Measurements from ENCODE around the gene BCL2L15.

The BCL2L15 gene

DNA sequence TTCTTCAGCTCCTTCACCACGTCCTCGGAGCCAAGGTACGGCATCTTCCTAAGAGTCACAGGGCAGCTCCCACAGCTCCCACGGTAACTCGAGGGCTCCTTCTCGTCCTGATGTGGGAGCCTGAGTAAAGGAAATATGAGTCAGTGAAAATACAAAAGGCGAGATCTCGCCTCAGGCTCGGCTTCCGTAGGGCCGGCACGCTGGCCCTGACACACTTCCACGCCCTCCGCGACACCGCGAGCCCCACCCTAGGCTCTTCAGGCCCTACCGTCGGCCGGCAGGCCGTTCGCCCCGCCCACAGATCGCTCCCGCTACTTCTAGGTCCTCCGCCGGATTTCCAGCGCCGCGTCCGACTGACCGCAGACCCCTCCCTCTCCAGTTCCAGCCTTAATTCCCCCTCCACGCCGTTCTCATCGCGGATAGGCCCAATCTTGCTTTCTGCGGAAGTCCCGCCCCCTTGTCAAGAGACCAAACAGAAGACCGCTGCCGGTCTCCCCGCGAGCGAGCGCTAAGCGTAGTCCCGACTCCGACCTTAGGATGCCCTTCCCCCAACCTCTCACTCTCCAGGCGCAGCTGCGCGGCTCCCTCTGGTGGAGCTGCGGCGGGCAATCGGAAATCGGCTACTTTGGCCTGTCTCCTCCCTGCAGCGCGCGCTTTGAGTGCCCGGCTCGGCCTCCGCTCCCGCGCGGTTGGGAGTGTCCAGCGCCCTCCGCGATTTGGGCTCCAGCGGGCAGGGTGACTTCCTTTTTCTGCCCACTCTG is 17.5 kb upstream of the BCL2L15 start, which contains the start of the genes AP4B1 and DCLRE1B:
AP4B1 (minus strand) TSS at position 126 of the 761 bp plus-strand sequence; CDS start at position 44, 82 bp downstream.
DCLRE1B (plus strand) TSS at position 653 of the 761 bp plus-strand sequence. CDS start 261 bp downstream, outside the sequence.
- DNase-seq: peak; percentile 98

DNA sequence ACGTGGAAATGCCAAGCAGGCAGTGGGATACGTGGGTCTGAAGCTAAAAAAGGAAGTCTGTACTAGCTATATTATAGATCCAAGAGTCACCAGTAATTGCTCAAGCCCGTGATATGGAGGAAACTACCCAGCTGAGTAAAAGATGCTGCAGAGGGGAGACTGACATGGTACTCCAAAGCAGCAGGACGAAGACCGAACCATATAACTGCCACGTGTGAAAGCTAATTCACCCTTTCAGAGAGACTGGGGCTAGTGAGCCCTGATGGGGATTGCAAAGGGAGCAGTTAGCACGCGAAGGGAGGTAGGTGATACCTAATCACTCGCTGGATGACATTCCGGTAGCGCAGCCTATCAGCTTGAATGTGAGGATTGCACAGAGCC is 16.9 kb upstream of the BCL2L15 start:
- no peak for DNase-seq

DNA sequence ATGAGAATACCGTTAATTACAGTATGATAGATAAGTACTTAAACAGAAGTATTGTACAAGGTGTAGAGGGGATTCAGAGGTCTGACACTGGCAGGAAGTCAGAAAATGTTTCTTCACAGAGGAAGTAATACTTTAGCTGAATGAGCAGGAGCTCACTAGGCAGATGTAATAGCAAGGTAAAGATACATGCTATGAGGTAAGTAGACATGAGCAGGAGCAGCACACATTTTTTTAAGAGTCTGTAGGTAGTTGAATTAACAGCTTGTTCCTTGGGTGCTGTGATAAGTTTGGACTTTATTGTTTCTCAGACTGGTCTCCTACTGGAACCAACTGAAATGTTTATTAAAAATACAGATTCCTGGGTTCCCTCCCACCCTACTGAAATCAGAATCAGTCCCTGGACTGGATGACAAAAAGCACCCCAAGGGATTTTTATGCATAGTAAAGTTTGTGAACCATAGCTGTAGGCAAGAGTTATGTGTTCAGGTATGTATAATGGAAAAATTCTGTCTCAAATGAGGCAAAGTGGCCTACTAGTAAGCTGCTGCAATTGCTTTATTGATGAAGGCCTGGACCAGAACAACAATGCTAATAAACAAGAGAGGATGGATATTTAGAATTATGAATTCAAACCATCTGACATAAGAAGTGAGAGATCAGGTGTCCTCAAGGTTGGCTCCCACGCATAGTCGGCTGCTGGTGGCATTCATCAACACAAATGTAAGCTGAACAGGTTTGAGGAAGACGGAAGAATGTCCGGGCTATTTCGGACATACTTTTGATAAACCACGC is 16.3 kb upstream of the BCL2L15 start:
- DNase-seq: no peak

DNA sequence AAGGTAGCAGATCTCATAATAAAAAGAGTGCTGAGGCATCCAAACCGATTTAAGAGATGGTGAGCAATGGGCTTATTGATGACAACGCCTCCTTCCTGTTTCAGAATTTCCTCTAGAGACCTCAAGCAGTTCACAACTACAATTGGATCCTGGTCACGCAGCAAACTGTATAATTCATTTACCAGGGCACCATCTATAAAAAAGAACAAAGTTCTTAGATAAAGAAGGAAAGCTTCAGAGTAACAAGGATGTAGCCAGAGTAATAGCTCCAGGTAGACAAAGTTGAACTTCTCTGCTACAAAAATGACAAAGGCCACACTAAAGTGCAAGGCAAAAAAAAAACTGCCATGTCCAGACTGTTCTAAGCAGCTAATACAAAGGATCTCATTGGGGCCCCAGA is 13.8 kb upstream of the BCL2L15 start:
- no peak for DNase-seq

DNA sequence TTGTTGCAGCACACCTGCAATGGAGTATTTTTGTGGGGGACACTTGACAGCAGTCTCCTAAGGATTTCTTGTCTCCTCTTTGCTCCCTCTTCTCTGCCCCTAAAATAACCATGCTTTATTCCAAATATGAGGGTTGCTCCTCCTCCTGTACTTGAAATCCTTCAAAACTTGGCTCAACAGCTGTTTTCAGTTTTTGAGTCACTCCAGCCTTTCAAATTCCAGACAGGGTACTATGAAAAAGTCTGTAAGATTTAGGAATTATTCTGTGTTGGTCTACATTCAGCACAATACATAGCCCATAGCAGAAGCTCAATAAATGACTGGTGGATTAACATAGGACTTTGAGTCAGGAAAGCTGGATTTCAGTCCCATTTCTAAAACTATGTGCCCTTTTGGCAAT is 11.7 kb upstream of the BCL2L15 start:
- DNase-seq: no peak

DNA sequence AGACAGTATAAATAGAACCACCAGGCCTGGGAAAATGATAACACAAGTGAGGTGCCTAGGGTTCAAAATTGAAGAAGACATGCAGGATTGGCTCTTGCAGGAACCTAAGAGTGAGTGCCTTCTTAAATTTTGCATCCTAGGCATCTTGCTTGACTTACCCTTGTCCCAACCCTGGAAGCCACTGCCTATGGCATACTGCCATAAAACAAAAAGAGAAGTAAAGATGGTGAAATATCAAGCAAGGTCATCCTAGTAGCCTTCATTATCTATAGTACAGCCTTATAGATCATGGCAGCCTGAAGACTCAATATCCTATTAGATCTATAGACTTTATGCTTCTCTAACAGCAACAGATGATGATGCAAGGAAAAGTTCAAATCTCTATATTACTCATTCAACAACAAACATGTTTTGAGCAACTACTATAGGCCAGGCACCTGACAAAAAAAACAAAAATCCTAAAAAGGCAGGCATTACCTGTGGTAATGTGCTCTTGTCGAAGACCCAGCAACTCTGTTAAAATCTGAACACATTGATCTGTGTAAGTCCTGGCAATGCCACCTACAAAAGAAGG is 10.9 kb upstream of the BCL2L15 start:
- no peak for DNase-seq

DNA sequence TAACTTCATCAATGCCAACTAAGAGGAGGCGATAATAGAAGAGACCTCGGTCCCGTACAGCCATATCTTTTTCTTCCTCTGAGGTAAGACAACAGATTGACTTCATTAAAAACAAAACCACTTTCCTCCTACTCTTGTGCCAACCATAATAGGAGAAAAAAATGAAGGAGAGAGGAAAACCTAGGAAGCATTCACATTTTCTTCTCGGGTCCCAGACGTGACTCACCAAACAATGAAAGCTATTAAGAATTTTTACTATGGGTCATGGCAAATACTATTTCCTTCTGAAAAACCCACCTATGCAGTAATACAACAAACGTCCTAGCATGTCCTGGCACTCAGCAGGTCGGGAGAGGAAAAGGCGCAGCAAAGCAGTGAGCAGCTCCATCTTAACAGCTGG is 8.6 kb upstream of the BCL2L15 start:
- no peak for DNase-seq

DNA sequence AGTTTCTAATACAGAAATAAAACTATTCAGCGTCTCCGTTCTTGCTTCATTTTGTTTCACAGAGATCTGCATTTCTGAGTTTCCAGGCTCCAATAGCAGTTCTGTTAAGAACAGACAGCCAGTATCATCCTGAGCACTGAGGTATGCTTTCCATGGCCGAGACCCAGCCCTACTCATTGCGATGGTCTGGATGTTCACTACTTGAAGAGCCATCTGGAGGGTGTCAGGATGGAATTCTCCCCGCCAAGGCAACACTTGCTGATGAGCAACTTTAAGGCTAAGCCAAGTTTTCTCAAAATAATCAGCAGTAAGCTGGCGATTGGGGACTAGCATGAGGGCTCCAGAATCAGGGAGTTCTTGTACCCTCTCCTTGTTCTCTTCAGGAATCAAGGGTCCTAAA is 7.7 kb upstream of the BCL2L15 start:
- no peak for DNase-seq

DNA sequence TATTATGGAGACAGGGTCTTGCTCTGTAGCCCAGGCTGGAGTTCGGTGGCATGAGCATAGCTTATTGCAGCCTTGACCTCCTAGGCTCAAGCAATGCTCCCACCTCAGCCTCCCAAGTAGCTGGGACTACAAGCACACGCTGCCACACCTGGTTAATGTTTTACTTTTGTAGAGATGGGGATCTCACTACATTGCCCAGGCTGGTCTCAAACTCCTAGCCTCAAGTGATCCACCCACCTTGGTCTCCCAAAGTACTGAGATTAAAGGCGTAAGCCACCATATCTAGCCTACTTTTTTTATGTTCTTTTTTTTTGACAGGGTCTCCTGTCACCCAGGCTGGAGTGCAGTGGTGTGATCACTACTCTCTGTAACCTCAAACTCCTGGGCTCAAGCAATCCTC is 5.9 kb upstream of the BCL2L15 start:
- no peak for DNase-seq

DNA sequence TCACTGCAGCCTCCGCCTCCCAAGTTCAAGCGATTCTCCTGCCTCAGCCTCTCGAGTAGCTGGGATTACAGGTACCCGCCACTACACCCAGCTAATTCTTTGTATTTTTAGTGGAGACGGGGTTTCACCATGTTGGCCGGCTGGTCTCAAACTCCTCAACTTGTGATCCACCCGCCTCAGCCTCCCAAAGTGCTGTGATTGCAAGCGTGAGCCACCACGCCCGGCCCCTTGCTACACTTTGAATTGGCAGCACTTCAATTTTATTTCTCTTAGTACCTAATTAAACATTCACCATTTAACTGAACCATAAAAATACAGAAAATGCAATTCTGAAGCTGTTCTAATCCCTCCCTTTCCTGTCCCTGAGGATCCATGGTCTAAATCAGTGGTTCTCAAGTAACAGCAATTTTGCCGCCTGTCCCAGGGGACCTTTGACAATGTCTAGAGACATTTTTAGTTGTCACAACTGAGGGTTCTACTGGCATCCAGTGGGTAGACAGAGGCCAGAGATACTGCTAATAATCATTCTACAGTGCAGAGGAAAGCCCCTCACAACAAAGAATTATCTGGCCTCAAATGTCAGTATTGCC is 4.3 kb upstream of the BCL2L15 start:
- DNase-seq: no peak

DNA sequence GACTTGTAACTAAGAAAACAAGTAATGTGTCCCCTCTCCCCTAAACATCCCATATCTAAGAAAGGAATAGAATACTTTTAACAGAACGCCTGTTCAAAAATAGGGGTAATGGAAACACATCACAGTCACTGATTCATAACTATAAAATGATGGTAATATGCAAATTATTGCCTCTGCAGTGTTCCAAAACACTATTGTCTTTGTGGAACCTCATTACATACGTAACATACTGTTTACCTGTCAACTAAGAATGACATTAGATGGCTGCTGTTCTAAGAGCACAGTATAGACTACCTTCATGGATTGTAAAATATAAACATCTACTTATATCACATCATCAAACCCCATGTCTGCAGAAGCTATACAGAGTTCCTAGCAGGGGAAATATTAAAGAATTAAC is 3.4 kb upstream of the BCL2L15 start:
- DNase-seq: no peak

DNA sequence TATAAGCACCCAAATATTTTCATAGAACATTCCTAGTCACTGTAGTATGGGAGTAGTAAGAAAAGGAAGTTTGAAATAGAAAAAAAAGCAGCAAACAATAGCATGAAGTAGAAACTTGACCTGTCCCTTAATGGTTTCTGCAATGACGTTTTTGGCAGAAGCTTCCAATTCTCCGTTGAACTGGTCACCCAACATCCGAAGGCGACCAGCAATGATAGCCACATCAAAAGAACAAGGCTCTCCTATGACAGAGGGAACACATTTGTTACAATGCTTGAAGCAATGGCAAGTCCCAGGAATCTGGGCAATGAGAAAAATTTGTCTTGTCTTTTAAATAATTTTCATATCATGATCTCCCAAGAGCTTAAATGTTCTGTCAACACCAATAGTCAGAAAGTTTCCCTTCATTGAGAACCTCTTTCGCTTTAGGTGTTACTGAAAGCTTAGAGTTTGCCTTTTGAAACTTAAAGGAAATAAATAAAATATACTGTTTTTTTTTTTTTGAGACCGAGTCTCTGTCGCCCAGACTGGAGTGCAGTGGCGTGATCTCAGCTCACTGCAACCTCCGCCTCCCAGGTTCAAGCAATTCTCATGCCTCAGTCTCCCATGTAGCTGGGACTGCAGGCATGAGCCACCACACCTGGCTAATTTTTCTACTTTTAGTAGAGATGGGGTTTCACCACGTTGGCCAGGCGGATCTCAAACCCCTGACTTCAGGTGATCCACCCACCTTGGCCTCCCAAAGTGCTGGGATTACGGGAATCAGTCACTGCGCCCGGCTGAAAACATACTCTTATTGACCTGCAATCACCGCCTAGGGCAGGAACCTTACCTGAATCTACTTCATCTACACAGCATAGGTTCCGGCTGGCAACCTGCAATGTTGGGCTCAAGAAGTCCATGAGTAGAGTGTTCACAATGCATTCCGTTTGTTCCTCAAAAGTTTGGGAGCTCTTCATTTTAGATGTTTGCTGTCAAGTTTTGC is 672 bp downstream of the BCL2L15 start:
- no peak for DNase-seq

DNA sequence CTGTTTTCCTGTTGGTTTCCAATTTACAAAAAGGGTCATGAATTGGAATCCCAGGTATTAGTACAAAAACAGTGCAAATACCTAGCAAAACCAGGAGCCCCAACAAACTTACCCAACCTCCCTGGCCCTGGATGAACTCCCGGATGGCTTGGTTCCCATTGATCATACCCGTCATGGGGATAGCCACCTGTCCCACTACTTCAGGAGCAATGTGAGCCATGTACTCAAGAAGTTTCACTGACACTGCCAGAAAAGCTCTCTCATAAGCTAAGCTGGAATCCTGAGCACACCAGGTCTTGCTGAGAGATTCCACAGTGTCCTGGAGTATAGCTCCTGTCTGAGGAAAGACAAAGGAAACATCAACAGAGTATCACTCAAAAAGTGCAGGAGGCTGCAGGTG is 5.7 kb downstream of the BCL2L15 start:
- DNase-seq: no peak

DNA sequence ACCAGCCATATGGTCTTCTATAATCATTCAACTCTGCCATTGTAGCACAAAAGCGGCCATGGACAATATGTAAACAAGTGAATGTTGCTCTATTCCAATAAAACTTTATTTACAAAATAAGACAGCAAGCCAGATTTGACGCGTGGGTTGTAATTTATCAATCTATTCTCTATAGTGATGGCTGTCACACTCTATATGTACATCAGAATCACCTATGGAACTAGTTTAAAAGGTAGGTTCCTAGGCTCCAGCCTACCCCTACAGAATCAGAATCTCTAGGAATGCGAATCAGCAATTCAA is 7.7 kb downstream of the BCL2L15 start:
- no peak for DNase-seq

DNA sequence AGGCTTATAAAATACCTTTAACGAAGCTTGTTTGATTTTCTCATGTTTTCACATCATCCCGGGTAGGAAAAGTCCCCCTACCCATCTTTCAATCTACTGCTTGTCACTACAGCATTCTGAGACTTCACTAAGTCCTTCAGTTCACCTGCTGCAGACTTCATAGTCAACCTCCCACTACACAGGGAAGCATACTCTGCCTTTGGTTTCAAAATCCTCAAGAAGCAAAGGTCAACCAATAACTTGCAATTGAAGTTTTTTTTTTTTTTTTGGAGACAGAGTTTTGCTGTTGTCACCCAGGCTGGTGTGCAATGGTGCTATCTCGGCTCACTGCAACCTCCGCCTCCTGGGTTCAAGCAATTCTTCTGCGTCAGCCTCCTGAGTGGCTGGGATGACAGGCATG is 11.2 kb downstream of the BCL2L15 start:
- no peak for DNase-seq

DNA sequence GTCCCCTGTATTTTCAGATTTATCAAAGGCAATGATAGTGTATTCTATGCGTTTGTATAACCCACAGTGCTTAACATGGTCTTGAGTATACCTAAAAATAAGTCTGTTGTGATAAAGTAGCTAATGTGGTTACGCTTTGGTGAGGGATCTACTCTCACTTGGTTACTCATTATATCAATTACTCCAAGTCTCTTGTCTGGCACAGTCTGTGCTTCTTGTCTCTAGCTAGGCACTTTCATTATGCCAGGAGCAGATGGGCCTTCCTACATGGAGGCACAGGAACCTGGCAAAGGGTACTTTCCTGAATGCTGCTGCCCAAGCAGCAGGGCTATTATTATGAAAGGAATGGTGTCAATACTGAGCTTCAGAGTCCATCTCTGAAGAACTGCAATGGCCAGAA is 11.7 kb downstream of the BCL2L15 start:
- no peak for DNase-seq

DNA sequence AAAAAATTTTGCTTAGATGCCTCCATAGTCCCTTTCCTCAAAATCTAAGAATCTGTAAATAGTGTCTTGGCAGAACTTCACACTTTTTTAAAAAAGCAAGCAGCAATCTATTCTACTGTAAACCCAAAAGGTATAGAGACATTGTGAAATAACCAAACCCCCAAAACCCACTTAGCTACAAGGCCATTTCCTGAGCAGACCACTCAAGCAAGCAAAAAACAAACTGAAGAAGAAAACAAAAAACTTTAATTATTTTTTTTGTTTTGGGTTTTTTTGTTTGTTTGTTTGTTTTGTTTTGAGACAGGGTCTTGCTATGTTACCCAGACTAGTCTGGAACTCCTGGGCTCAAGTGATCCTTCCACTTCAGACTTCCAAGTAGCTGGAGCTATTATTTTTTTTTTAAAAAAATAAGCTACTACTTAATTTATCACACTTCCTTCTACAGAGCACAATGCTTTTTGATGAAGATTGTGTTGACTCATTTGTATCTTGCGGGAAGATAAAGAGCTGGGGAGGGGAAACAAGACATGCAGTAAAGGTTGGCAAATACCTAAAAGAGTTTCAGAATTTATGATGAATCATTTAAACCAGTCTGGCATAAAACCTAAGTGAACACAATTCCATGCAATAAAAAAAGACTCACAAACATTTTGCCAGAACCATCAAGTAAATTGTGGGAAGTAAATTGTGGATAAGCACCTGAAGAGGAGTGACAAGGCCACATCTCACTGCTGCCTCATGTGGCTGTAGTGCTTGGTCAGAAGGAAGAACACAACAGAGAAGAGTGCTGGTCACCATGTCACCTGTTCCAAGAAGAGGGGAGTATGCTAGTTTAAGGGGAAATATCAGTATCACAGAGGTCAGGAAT is 13.1 kb downstream of the BCL2L15 start:
- DNase-seq: peak; percentile 33

DNA sequence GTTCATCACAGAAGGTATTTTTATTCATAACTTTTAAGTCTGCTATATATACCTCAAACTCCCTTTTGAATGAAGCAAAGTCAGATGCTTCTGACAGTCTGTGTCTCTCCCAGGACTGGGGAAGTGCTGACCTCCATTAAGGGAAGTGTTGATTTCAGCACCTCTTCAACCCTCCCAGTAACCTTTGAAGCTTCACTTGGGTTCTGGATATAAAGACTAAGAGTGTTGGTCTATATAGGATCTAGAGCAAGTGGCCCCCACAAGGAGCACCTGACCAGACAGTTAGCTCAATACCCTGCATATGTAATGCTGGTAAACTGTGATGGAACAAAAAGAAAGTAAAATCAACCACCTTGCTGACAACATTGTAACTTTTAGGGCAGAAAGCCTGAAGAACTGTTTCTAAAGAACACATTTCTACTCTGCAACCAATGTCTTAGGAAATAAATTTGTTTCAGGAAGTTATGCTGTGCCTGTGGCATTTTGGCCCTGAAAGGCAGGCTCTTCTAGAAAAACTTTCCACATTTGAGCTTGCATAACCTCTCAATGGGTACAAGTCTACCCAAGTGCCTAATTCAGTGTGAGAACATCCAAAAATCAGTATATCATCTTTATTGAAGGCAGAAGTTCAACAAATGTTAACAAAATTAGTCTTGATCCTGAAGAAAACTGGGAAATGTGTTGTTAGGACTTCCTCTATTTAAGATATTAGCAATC is 15.0 kb downstream of the BCL2L15 start:
- DNase-seq: peak; percentile 35

DNA sequence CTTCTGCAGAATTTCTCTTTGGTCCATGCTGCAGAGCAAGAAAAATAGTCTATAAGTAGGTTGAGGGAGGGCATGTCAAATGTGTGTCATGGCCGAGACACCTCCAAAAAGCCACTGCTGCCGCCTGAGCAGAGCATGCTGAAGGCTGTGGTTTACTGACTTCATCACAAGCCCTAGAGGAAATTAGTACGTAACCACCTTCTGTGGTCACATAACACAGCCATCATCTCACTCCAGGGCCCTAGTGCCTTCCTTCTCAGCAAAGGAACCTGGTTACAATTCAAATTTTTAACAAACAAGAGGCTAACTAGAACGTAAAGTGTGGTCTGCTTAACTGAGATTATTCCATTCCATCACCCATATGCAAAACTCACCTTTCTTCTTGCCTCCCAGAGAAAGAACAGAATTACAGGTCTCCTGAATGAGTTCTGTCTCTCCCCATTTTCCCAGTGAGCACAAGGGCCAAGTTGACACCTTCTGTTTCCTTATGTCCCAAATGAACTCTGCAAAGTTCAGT is 15.7 kb downstream of the BCL2L15 start, which contains the start of gene PTPN22:
PTPN22 (minus strand) TSS at position 116 of the 517 bp plus-strand sequence.
- peak; percentile 92 for DNase-seq

DNA sequence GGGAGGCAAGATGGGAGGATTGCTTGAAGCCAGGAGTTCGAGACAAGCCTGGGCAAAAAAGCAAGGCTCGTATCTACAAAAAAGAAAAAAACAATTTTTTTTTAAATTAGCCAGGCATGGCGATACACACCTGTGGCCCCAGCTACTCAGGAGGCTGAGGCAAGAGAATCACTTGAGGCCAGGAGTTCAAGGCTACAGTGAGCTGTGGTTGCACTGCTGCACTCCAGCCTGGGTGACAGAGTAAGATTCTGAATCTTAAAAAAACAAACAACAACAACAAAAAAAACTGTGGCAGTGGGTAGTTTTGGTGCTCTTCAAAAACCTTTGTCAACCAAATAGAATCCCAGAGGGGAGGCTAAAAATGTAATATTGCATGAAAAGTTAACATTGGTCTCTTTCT is 16.6 kb downstream of the BCL2L15 start:
- DNase-seq: no peak
